OCI-LY3 (cell line): ENCODE results near the gene SULT1A1.

ENCODE experiments used
- H2AFZ ChIP-seq: fragments of 200-600, 300-600 bp; shearing (Covaris generic); 2 replicates; pipeline ENCODE4 v1.6.0; 2014; ENCODE audit warnings: antibody characterized with exemption, low read depth, low read length
- H3K27ac ChIP-seq: fragments of 200-600, 300-600 bp; sonication (generic); 2 replicates; pipeline ENCODE4 v1.5.1; 2014; ENCODE audit warnings: mild to moderate bottlenecking, low read length, moderate library complexity, mixed read lengths
- H3K27me3 ChIP-seq: fragments of 200-600, 300-600 bp; sonication (generic); 2 replicates; pipeline ENCODE4 v1.6.1; 2014; ENCODE audit warnings: low read depth, low read length, mixed read lengths
- H3K36me3 ChIP-seq: fragments of 200-600, 300-600 bp; sonication (generic); replicated peaks from 2 replicates; pipeline ENCODE3; 2014; ENCODE audit warnings: low read depth, low read length, mixed read lengths
- H3K4me1 ChIP-seq: fragments of 300-600, 200-600 bp; sonication (generic); 2 replicates; pipeline ENCODE4 v1.6.1; 2014; ENCODE audit warnings: low read length, mixed read lengths
- H3K4me2 ChIP-seq: fragments of 200-600, 300-600 bp; sonication (generic); 2 replicates; pipeline ENCODE4 v1.6.1; 2014; ENCODE audit warnings: low read length, mixed read lengths
- H3K4me3 ChIP-seq: fragments of 300-600, 200-600 bp; sonication (generic); 2 replicates; pipeline ENCODE4 v1.5.1; 2014; ENCODE audit warnings: antibody characterized with exemption, mild to moderate bottlenecking, low read length, moderate library complexity
- H3K79me2 ChIP-seq: fragments of 300-600, 200-600 bp; shearing (Covaris generic); 2 replicates; pipeline ENCODE4 v1.6.1; 2014; ENCODE audit warnings: mild to moderate bottlenecking, low read length, mixed read lengths
- H3K9ac ChIP-seq: fragments of 300-600, 200-600 bp; shearing (Covaris generic); 2 replicates; pipeline ENCODE4 v1.6.0; 2014; ENCODE audit warnings: mild to moderate bottlenecking, low read length, moderate library complexity
- H3K9me3 ChIP-seq: fragments of 200-600, 300-600 bp; shearing (Covaris generic); 2 replicates; pipeline ENCODE4 v1.6.1; 2014; ENCODE audit warnings: low read length, mixed read lengths; ENCODE audit not compliant: insufficient read depth
- H4K20me1 ChIP-seq: fragments of 200-600, 300-600 bp; sonication (generic); 2 replicates; pipeline ENCODE4 v1.6.1; 2016; ENCODE audit warnings: low read length, mixed read lengths; ENCODE audit not compliant: insufficient read depth
- CTCF ChIP-seq: fragments of 200-600, 300-600 bp; sonication (generic); IDR thresholded peaks from 2 replicates; pipeline ENCODE4 v1.5.1; 2014; ENCODE audit warnings: antibody characterized with exemption, low read length, low read depth
- EZH2phosphoT487 ChIP-seq: fragments of 200-600 bp; shearing (Covaris generic); IDR thresholded peaks from 2 replicates; pipeline ENCODE4 v1.6.1; 2018; ENCODE audit warnings: antibody characterized with exemption, mixed run types, low read depth

Gene SULT1A1

GRCh38 chr16:28585674-28586073, 24.2 kb downstream of the SULT1A1 start:
- Histone ChIP-seq H3K27ac (peak overlapping the region; percentile 51; the same call in 1 of the 2 replicates), H3K4me2 (peak overlapping the region; percentile 48), H4K20me1 (no peaks in the 10 kb centered on the region), H3K36me3 (peaks cover 23% of the 10 kb centered on the region), H3K79me2 (no peaks in the 10 kb centered on the region), H3K4me3 (no peak overlapping the region), H3K9me3 (no peaks in the 10 kb centered on the region), H2AFZ (no peak overlapping the region), H3K9ac (no peak overlapping the region), H3K27me3 (no peaks in the 10 kb centered on the region), H3K4me1 (peaks cover 16% of the 10 kb centered on the region)
- no peak for TF ChIP-seq EZH2phosphoT487

- Histone ChIP-seq H3K79me2 (no peaks in the 10 kb centered on the region), H3K27me3 (no peaks in the 10 kb centered on the region), H3K27ac (no peak overlapping the region), H3K4me1 (peaks cover 10% of the 10 kb centered on the region), H4K20me1 (no peaks in the 10 kb centered on the region), H3K36me3 (peaks cover 17% of the 10 kb centered on the region), H3K9me3 (no peaks in the 10 kb centered on the region), H3K4me3 (no peak overlapping the region), H2AFZ (no peak overlapping the region), H3K9ac (no peak overlapping the region), H3K4me2 (no peak overlapping the region)
- TF ChIP-seq EZH2phosphoT487: no peak
- TF ChIP-seq CTCF: no peak
Observed at GRCh38 chr16:28580726-28581315, 29.0 kb downstream of the SULT1A1 start.

- H3K79me2 ChIP-seq: 0 out of 2 replicates have a peak, but pooled peaks cover 3% of the 10 kb centered on the region
- H3K4me2 ChIP-seq: no peak overlapping the region
- TF ChIP-seq CTCF (no peak), EZH2phosphoT487 (no peak)
- no peaks in the 10 kb centered on the region for H3K27me3 ChIP-seq
- no peak overlapping the region for H3K9ac ChIP-seq
- no peaks in the 10 kb centered on the region for H3K9me3 ChIP-seq
- peaks cover 3% of the 10 kb centered on the region; the same call in 1 of the 2 replicates for H4K20me1 ChIP-seq
- H2AFZ ChIP-seq: no peak overlapping the region
- no peak overlapping the region for H3K4me3 ChIP-seq
- no peak overlapping the region for H3K27ac ChIP-seq
- H3K36me3 ChIP-seq: no peaks in the 10 kb centered on the region
- H3K4me1 ChIP-seq: no peaks in the 10 kb centered on the region
Observed at GRCh38 chr16:28575446-28576109, 34.3 kb downstream of the SULT1A1 start.

GRCh38 chr16:28574925-28575324, 34.9 kb downstream of the SULT1A1 start:
- Histone ChIP-seq H3K36me3 (no peaks in the 10 kb centered on the region), H3K9ac (no peak overlapping the region), H3K27ac (no peak overlapping the region), H2AFZ (no peak overlapping the region), H3K4me3 (no peak overlapping the region), H3K27me3 (no peaks in the 10 kb centered on the region), H3K79me2 (0 out of 2 replicates have a peak, but pooled peaks cover 6% of the 10 kb centered on the region), H4K20me1 (peaks cover 3% of the 10 kb centered on the region; the same call in 1 of the 2 replicates), H3K4me1 (no peaks in the 10 kb centered on the region), H3K4me2 (no peak overlapping the region), H3K9me3 (no peaks in the 10 kb centered on the region)
- no peak for TF ChIP-seq EZH2phosphoT487
- TF ChIP-seq CTCF: no peak
